ENCODE data around the gene ANGPTL2. TPM values are rescaled to one million over a fixed set of nuclear protein-coding genes. Genes with fewer than 3 reads are reported as not detected.

The ANGPTL2 gene
- total RNA-seq, 1 experiment from 2014 or later, result 0.08 TPM

DNA sequence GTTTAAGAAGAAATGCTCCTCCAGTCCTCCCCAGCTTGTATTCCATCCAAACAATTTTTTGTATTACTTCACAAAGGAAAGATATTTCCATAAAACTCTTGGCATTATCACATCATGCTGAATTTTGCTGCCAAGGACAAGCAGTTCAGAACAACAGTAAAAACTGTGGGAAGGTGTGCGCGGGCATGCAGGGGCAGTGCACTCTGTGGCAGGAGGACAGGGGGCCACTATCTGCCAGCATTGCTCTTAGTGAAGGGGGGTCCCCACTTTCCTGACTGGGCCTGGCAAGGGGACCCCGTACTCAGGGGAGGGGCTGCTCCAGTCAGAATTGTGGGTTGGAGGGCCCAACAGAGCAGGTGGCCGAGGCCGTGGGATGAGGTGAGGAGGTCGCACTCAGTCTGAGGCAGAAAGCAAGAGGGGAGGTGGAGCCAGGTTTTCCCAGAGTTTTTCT lies 32.8 kb downstream of the ANGPTL2 start:
- no TSS peak for BruUV-seq (replicated peaks)
- TF ChIP-seq TCF7L2 (IDR thresholded peaks at IDR 0.05; ENCODE audit: low read depth, low read length), result no peak
- TF ChIP-seq SIN3A (IDR thresholded peaks at IDR 0.05; ENCODE audit: borderline replicate concordance, insufficient read depth, low read depth, low read length), result no peak
- TF ChIP-seq, protein P1, sequence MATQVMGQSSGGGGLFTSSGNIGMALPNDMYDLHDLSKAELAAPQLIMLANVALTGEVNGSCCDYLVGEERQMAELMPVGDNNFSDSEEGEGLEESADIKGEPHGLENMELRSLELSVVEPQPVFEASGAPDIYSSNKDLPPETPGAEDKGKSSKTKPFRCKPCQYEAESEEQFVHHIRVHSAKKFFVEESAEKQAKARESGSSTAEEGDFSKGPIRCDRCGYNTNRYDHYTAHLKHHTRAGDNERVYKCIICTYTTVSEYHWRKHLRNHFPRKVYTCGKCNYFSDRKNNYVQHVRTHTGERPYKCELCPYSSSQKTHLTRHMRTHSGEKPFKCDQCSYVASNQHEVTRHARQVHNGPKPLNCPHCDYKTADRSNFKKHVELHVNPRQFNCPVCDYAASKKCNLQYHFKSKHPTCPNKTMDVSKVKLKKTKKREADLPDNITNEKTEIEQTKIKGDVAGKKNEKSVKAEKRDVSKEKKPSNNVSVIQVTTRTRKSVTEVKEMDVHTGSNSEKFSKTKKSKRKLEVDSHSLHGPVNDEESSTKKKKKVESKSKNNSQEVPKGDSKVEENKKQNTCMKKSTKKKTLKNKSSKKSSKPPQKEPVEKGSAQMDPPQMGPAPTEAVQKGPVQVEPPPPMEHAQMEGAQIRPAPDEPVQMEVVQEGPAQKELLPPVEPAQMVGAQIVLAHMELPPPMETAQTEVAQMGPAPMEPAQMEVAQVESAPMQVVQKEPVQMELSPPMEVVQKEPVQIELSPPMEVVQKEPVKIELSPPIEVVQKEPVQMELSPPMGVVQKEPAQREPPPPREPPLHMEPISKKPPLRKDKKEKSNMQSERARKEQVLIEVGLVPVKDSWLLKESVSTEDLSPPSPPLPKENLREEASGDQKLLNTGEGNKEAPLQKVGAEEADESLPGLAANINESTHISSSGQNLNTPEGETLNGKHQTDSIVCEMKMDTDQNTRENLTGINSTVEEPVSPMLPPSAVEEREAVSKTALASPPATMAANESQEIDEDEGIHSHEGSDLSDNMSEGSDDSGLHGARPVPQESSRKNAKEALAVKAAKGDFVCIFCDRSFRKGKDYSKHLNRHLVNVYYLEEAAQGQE (IDR thresholded peaks at IDR 0.05; ENCODE audit: insufficient read depth in 1 of 2, low read depth in 2 of 2, low read length in 1 of 2), result no peak
- Histone ChIP-seq H3K4me3 (ENCODE audit: low read depth in 2 of 2, low read length in 2 of 2) (no peak overlapping the region), H3K27ac (ENCODE audit: low read length) (no peak overlapping the region), H3K36me3 (ENCODE audit: control insufficient read depth, insufficient read depth, low read length) (no peaks in the 10 kb centered on the region), H3K9me3 (ENCODE audit: control insufficient read depth, insufficient read depth, low read depth, low read length) (no peaks in the 10 kb centered on the region), H3K4me1 (ENCODE audit: control insufficient read depth, insufficient read depth, low read length) (no peaks in the 10 kb centered on the region), H3K27me3 (ENCODE audit: control insufficient read depth, insufficient read depth, low read length) (no peaks in the 10 kb centered on the region)
- CTCF ChIA-PET, result no interaction called here
- in situ Hi-C loops (cut with HindIII; ENCODE audit: low pct_unique_long_range_greater_than_20kb, low sequenced_read_pairs), result no loop called here
- intact Hi-C loops (cut with micrococcal nuclease; ENCODE audit: unreplicated experiment), result no loop called here
- POLR2A ChIA-PET, result no interaction called here
- ATAC-seq (no peak), DNase-seq (ENCODE audit: low read depth, low spot score) (no peak)

DNA sequence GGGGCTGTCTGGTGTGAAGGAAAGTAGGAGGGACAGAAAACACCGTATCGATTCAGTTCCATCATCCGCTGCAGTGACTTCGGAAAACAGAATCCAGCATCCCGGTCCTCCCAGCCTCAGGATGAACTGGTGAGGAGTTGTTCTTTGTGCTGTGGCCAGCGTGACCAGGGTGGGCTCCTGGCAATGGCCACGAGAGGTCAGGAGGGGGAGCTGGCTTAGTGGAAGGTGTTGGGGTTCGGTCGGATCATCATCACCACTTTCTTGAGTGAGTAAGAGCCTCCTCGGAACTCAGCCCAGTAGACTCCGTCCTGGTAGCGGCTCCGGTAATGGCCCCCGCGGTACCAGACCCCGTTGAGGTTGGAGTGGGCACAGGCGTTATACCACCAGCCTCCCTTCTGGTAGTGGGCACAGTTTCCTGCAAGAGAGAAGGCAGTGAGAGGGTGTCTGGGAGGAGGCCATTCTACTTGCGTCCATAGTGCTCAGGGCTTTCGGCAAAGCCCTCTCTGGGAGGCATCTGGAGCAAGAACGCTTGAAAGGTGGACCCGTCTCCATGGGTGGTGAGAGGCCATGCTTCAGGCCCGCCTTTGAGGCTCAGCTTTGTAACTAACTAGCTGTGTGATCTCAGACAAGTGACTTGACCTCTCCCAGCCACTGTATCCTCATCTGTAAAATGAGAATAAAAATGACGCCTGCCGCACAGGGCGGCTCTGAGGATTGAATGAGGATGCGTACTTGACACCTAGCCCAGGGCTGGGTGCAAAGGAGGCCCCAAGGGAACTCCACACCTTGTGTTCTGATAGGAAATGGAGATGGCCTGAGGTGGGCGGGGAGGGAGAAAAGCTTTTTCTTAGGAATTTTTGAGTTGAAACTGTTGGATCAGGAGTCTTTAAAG lies 33.5 kb downstream of the ANGPTL2 start:
- Histone ChIP-seq H3K9me3 (ENCODE audit: control insufficient read depth, insufficient read depth, low read depth, low read length) (no peaks in the 10 kb centered on the region), H3K27me3 (ENCODE audit: control insufficient read depth, insufficient read depth, low read length) (no peaks in the 10 kb centered on the region), H3K36me3 (ENCODE audit: control insufficient read depth, insufficient read depth, low read length) (no peaks in the 10 kb centered on the region), H3K27ac (ENCODE audit: low read length) (no peak overlapping the region), H3K4me1 (ENCODE audit: control insufficient read depth, insufficient read depth, low read length) (no peaks in the 10 kb centered on the region), H3K4me3 (ENCODE audit: low read depth in 2 of 2, low read length in 2 of 2) (no peak overlapping the region)
- TF ChIP-seq SIN3A (IDR thresholded peaks at IDR 0.05; ENCODE audit: borderline replicate concordance, insufficient read depth, low read depth, low read length) (no peak), POLR2AphosphoS5 (IDR thresholded peaks at IDR 0.05; ENCODE audit: low read depth, low read length) (no peak)
- TF ChIP-seq, protein P2, sequence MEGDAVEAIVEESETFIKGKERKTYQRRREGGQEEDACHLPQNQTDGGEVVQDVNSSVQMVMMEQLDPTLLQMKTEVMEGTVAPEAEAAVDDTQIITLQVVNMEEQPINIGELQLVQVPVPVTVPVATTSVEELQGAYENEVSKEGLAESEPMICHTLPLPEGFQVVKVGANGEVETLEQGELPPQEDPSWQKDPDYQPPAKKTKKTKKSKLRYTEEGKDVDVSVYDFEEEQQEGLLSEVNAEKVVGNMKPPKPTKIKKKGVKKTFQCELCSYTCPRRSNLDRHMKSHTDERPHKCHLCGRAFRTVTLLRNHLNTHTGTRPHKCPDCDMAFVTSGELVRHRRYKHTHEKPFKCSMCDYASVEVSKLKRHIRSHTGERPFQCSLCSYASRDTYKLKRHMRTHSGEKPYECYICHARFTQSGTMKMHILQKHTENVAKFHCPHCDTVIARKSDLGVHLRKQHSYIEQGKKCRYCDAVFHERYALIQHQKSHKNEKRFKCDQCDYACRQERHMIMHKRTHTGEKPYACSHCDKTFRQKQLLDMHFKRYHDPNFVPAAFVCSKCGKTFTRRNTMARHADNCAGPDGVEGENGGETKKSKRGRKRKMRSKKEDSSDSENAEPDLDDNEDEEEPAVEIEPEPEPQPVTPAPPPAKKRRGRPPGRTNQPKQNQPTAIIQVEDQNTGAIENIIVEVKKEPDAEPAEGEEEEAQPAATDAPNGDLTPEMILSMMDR (IDR thresholded peaks at IDR 0.05), result no peak
- TF ChIP-seq, protein P1 (IDR thresholded peaks at IDR 0.05; ENCODE audit: insufficient read depth in 1 of 2, low read depth in 2 of 2, low read length in 1 of 2), result no peak
- ChIA-PET CTCF (no interaction called here), POLR2A (no interaction called here)
- BruUV-seq (replicated peaks), result no TSS peak
- intact Hi-C loops (cut with micrococcal nuclease; ENCODE audit: unreplicated experiment), result no loop called here
- in situ Hi-C loops (cut with HindIII; ENCODE audit: low pct_unique_long_range_greater_than_20kb, low sequenced_read_pairs), result no loop called here
- no peak for DNase-seq (ENCODE audit: low read depth, low spot score)
- ATAC-seq, result no peak

All from Panc1 (cell line).